HCT116 (cell line): ENCODE results near the gene PTCSC3. TPM values are rescaled to one million over a fixed set of nuclear protein-coding genes. Genes with fewer than 3 reads are reported as not detected.

Experiments
- ATAC-seq: fragments of 200-7000 bp; cut with Tn5 transposase; 2 replicates; pipeline ENCODE4 v1.9.1; 2020; ENCODE audit warnings: mild to moderate bottlenecking, moderate library complexity
- BruUV-seq: library from RNA; stranded (reverse); fragments of 400-500 nt; replicated peaks from 2 replicates; lab custom pipeline; 2021; lab: Mats Ljungman, UMichigan
- CTCF ChIA-PET: fragments of 300-600 bp; sonication (Branson Sonifier 250); formaldehyde crosslinking; loops from one replicate; lab custom pipeline; 2021; ENCODE audit warnings: antibody characterized with exemption; lab: Charles Lee
- POLR2A ChIA-PET: fragments of 300-600, 350-600 bp; sonication (Branson Sonifier 250); formaldehyde crosslinking; loops from one replicate; lab custom pipeline; 2021; ENCODE audit warnings: antibody characterized with exemption; lab: Charles Lee
- RAD21 ChIA-PET, 2 experiments: fragments of 300-600 bp; sonication (Branson Sonifier 250); formaldehyde crosslinking; loops; one replicate each; lab custom pipeline; 2023; ENCODE audit warnings: low total read pairs in 2 of 2; ENCODE audit not compliant: uncharacterized antibody in 2 of 2, unreplicated experiment in 2 of 2, low non-redundant PET in 1 of 2; lab: Charles Lee
- DNase-seq: peaks from one replicate; pipeline ENCODE4 v3.0.0-alpha.2; 2010; ENCODE audit warnings: low read depth, low spot score
- H2AFZ ChIP-seq: fragments of 200-600 bp; shearing (Covaris generic), sonication (generic); 2 replicates; pipeline ENCODE4 v1.6.1; 2017; ENCODE audit warnings: low read depth, mixed run types, mixed read lengths, antibody characterized with exemption, low read length; ENCODE audit not compliant: poor library complexity, severe bottlenecking
- H3K27ac ChIP-seq: 2 replicates; pipeline ENCODE4 v1.5.1; 2012; ENCODE audit warnings: low read depth, low read length
- H3K27me3 ChIP-seq: fragments of 200-600 bp; sonication (generic); 2 replicates; pipeline ENCODE4 v1.6.1; 2016; ENCODE audit warnings: mixed run types, low read length, mixed read lengths; ENCODE audit not compliant: insufficient read depth
- H3K36me3 ChIP-seq, 2 experiments: fragments of 200-500 bp in 1 of 2; fragments of 200-600 bp in 1 of 2; sonication (Bioruptor generic) in 1 of 2; sonication (generic) in 1 of 2; 2 replicates each; pipeline versions ENCODE4 v1.5.1 to v1.6.1; 2014 to 2016; ENCODE audit warnings: low read length in 2 of 2, inconsistent platforms in 1 of 2, mixed read lengths in 1 of 2, mixed run types in 1 of 2; ENCODE audit not compliant: insufficient read depth in 2 of 2, control insufficient read depth in 1 of 2
- H3K4me1 ChIP-seq, 2 experiments: fragments of 200-600 bp in 1 of 2; sonication (generic) in 1 of 2; 2 replicates each; pipeline versions ENCODE4 v1.5.1 to v1.6.1; 2012 to 2017; ENCODE audit warnings: low read length in 2 of 2, inconsistent platforms in 1 of 2, mild to moderate bottlenecking in 1 of 2, mixed read lengths in 1 of 2, mixed run types in 1 of 2, moderate library complexity in 1 of 2; ENCODE audit not compliant: insufficient read depth in 2 of 2, control insufficient read depth in 1 of 2
- H3K4me2 ChIP-seq: fragments of 200-600 bp; sonication (generic); 2 replicates; pipeline ENCODE4 v1.6.1; 2017; ENCODE audit warnings: mixed run types, low read length, mixed read lengths
- H3K4me3 ChIP-seq, 2 experiments: fragments of 200-600 bp in 1 of 2; sonication (generic) in 1 of 2; replicated peaks in 1 of 2; 2 replicates each; pipeline ENCODE4 v1.5.1; 2011 to 2016; ENCODE audit warnings: low read length in 2 of 2, control low read depth in 1 of 2, low read depth in 1 of 2, mild to moderate bottlenecking in 1 of 2, mixed read lengths in 1 of 2, mixed run types in 1 of 2
- H3K79me2 ChIP-seq: fragments of 200-600 bp; sonication (generic); 2 replicates; pipeline ENCODE4 v1.6.1; 2017; ENCODE audit warnings: mild to moderate bottlenecking, mixed run types, low read length, moderate library complexity, mixed read lengths; ENCODE audit not compliant: insufficient read depth
- H3K9ac ChIP-seq: fragments of 200-600 bp; sonication (generic); 2 replicates; pipeline ENCODE4 v1.6.1; 2016; ENCODE audit warnings: low read length, mixed read lengths
- H3K9me2 ChIP-seq: fragments of 200-600 bp; sonication (generic), shearing (Covaris generic); 2 replicates; pipeline ENCODE4 v1.6.1; 2017; ENCODE audit warnings: mixed run types, mild to moderate bottlenecking, moderate library complexity; ENCODE audit not compliant: insufficient read depth
- H3K9me3 ChIP-seq, 2 experiments: fragments of 200-500 bp in 1 of 2; fragments of 200-600 bp in 1 of 2; sonication (Bioruptor generic) in 1 of 2; sonication (generic) in 1 of 2; 2 replicates each; pipeline ENCODE4 v1.6.1; 2014 to 2017; ENCODE audit warnings: low read length in 2 of 2, mixed read lengths in 2 of 2, inconsistent platforms in 1 of 2, low read depth in 1 of 2, mild to moderate bottlenecking in 1 of 2, mixed run types in 1 of 2, moderate library complexity in 1 of 2; ENCODE audit not compliant: control insufficient read depth in 1 of 2, insufficient read depth in 1 of 2
- H4K20me1 ChIP-seq: fragments of 200-600 bp; sonication (generic), shearing (Covaris generic); 2 replicates; pipeline ENCODE4 v1.6.1; 2017; ENCODE audit warnings: mixed run types, mild to moderate bottlenecking, moderate library complexity; ENCODE audit not compliant: insufficient read depth
- ATF3 ChIP-seq: IDR thresholded peaks from 2 replicates; pipeline ENCODE4 v1.6.1; 2012
- CEBPB ChIP-seq: IDR thresholded peaks from 2 replicates; pipeline ENCODE4 v1.6.1; 2012; ENCODE audit warnings: low read depth
- CTCF ChIP-seq, 3 experiments: fragments of 200-600 bp in 1 of 3; sonication (generic) in 1 of 3; IDR thresholded peaks in 2 of 3; conservative IDR thresholded peaks in 1 of 3; 2 replicates each; pipeline ENCODE4 v1.5.1; 2012 to 2017; ENCODE audit warnings: low read depth in 2 of 3, low read length in 2 of 3, antibody characterized with exemption in 1 of 3, borderline replicate concordance in 1 of 3, control low read depth in 1 of 3, mild to moderate bottlenecking in 1 of 3, mixed read lengths in 1 of 3, mixed run types in 1 of 3, moderate library complexity in 1 of 3; ENCODE audit not compliant: insufficient read depth in 1 of 3
- EGR1 ChIP-seq: IDR thresholded peaks from 2 replicates; pipeline ENCODE4 v1.6.1; 2012; ENCODE audit warnings: low read depth
- ELF1 ChIP-seq: IDR thresholded peaks from 2 replicates; pipeline ENCODE4 v1.6.1; 2012; ENCODE audit warnings: low read depth, borderline replicate concordance
- EZH2 ChIP-seq: fragments of 200-600 bp; sonication (generic); IDR thresholded peaks from 2 replicates; pipeline ENCODE4 v1.6.1; 2017; ENCODE audit warnings: antibody characterized with exemption, mixed run types
- EZH2phosphoT487 ChIP-seq: fragments of 200-600 bp; IDR thresholded peaks from 2 replicates; pipeline ENCODE4 v1.6.1; 2018; ENCODE audit warnings: antibody characterized with exemption, borderline replicate concordance
- FOSL1 ChIP-seq: IDR thresholded peaks from 2 replicates; pipeline ENCODE4 v1.6.1; 2012; ENCODE audit warnings: low read depth
- MAX ChIP-seq: IDR thresholded peaks from 2 replicates; pipeline ENCODE4 v1.6.1; 2012
- POLR2A ChIP-seq: IDR thresholded peaks from 2 replicates; pipeline ENCODE4 v1.7.0; 2011; ENCODE audit warnings: borderline replicate concordance; ENCODE audit not compliant: insufficient read depth, insufficient read length; ENCODE audit errors: extremely low read depth
- POLR2AphosphoS5 ChIP-seq: IDR thresholded peaks from 2 replicates; pipeline ENCODE4 v1.6.1; 2011; ENCODE audit warnings: mild to moderate bottlenecking, low read depth, low read length, moderate library complexity
- RAD21 ChIP-seq: IDR thresholded peaks from 2 replicates; pipeline ENCODE4 v1.6.1; 2012; ENCODE audit warnings: low read depth, mild to moderate bottlenecking
- SIN3A ChIP-seq: IDR thresholded peaks from 2 replicates; pipeline ENCODE4 v1.6.1; 2012; ENCODE audit warnings: low read depth
- SP1 ChIP-seq: IDR thresholded peaks from 2 replicates; pipeline ENCODE4 v1.6.1; 2012; ENCODE audit warnings: low read depth
- SRF ChIP-seq: IDR thresholded peaks from 2 replicates; pipeline ENCODE4 v1.6.1; 2012; ENCODE audit warnings: low read depth
- YY1 ChIP-seq: IDR thresholded peaks from 2 replicates; pipeline ENCODE4 v1.6.1; 2011; ENCODE audit warnings: low read length, low read depth, moderate library complexity, mild to moderate bottlenecking; ENCODE audit not compliant: insufficient replicate concordance; ENCODE audit errors: extremely low read depth
- ZNF274 ChIP-seq: fragments of 200-500 bp; sonication (Bioruptor generic); IDR thresholded peaks from 2 replicates; pipeline ENCODE4 v1.6.1; 2014; ENCODE audit warnings: mild to moderate bottlenecking, low read depth, low read length, inconsistent platforms
- intact Hi-C: fragments of 100-400 bp; cut with micrococcal nuclease; formaldehyde crosslinking; loops from 2 replicates; pipeline ENCODE4 v1.10.0; 2022
- total RNA-seq: library from RNA; stranded (reverse); gene quantifications from one replicate; pipeline ENCODE4 v1.2.1, GENCODE V29; 2021; ENCODE audit not compliant: unreplicated experiment

The PTCSC3 gene
- total RNA-seq, 1 experiment from 2014 or later = not detected

GRCh38 chr14:36151335-36151734 is 25.2 kb downstream of the PTCSC3 start:
- H3K4me1 ChIP-seq = no peaks in the 10 kb centered on the region
- BruUV-seq = no TSS peak
- no peak for DNase-seq
- no peak overlapping the region for H3K4me2 ChIP-seq
- intact Hi-C loops = no loop called here
- CTCF ChIA-PET = no interaction called here
- no peak for TF ChIP-seq MAX
- no peak for TF ChIP-seq SIN3A
- TF ChIP-seq ELF1 = no peak
- no peak for TF ChIP-seq EZH2phosphoT487
- no peak for TF ChIP-seq FOSL1
- TF ChIP-seq EGR1 = no peak
- no peak for TF ChIP-seq EZH2
- TF ChIP-seq POLR2A = no peak
- TF ChIP-seq YY1 = no peak
- no peak for TF ChIP-seq ZNF274
- no peak for TF ChIP-seq POLR2AphosphoS5
- TF ChIP-seq CTCF (IDR thresholded peaks at IDR 0.05 in 2 of 3, conservative IDR thresholded peaks at IDR 0.05 in 1 of 3; ENCODE audit: borderline replicate concordance in 1 of 3, insufficient read depth in 1 of 3, low read depth in 2 of 3, low read length in 2 of 3) = no peak
- no peak for TF ChIP-seq ATF3
- TF ChIP-seq RAD21 = no peak
- no peak for TF ChIP-seq CEBPB
- no peak for TF ChIP-seq SRF
- no peak for TF ChIP-seq SP1
- TF ChIP-seq, all 23 proteins: peak for 0
- Histone ChIP-seq H4K20me1 (no peaks in the 10 kb centered on the region), H3K79me2 (no peaks in the 10 kb centered on the region), H3K9me3 (no peaks in the 10 kb centered on the region), H3K27me3 (no peaks in the 10 kb centered on the region), H3K27ac (no peak overlapping the region), H2AFZ (no peak overlapping the region), H3K36me3 (no peaks in the 10 kb centered on the region), H3K9ac (no peak overlapping the region), H3K4me3 (no peak overlapping the region), H3K9me2 (no peaks in the 10 kb centered on the region)
- ChIA-PET RAD21 (no interaction called here), POLR2A (no interaction called here)
- ATAC-seq = no peak
